Caco-2 (cell line): ENCODE results near the gene OR2T29. TPM values are rescaled to one million over a fixed set of nuclear protein-coding genes. Genes with fewer than 3 reads are reported as not detected.

Source experiments
- BruUV-seq: library from RNA; stranded (reverse); fragments of 400-500 nt; replicated peaks from 2 replicates; lab custom pipeline; 2021; lab: Mats Ljungman, UMichigan
- CTCF ChIA-PET: fragments of 300-600 bp; sonication (Branson Sonifier 250); formaldehyde crosslinking; loops from one replicate; lab custom pipeline; 2022; ENCODE audit warnings: antibody characterized with exemption; lab: Charles Lee
- POLR2A ChIA-PET: fragments of 300-600 bp; sonication (Branson Sonifier 250); formaldehyde crosslinking; loops from one replicate; lab custom pipeline; 2022; ENCODE audit warnings: antibody characterized with exemption; lab: Charles Lee
- DNase-seq, 2 experiments: peaks; one replicate each; pipeline versions ENCODE4 v3.0.0 to v3.0.0-alpha.2; 2020 to 2022
- H3K27me3 ChIP-seq: replicated peaks from 2 replicates; pipeline ENCODE4 v1.6.0; 2011; ENCODE audit warnings: low read length; ENCODE audit not compliant: control insufficient read depth, insufficient read depth
- H3K36me3 ChIP-seq: 2 replicates; pipeline ENCODE4 v1.5.1; 2011; ENCODE audit warnings: low read length; ENCODE audit not compliant: control insufficient read depth, insufficient read depth
- H3K4me1 ChIP-seq: fragments of 250-450 bp; sonication (Bioruptor Pico); 2 replicates; pipeline ENCODE4 v1.5.1; 2020; ENCODE audit warnings: mild to moderate bottlenecking
- H3K4me3 ChIP-seq: 2 replicates; pipeline ENCODE4 v1.5.1; 2011; ENCODE audit warnings: low read depth, mild to moderate bottlenecking, control low read depth, low read length
- H3K9me3 ChIP-seq: fragments of 250-450 bp; sonication (Bioruptor Pico); 2 replicates; pipeline ENCODE4 v1.5.1; 2020; ENCODE audit warnings: mild to moderate bottlenecking, moderate library complexity
- H3K27ac Mint-ChIP-seq: one replicate; pipeline ENCODE4 v1.8.0; 2022; ENCODE audit warnings: mixed read lengths; ENCODE audit not compliant: unreplicated experiment
- H3K27me3 Mint-ChIP-seq: one replicate; pipeline ENCODE4 v1.8.0; 2022; ENCODE audit warnings: mixed read lengths; ENCODE audit not compliant: insufficient read depth, unreplicated experiment
- H3K36me3 Mint-ChIP-seq: one replicate; pipeline ENCODE4 v1.8.0; 2022; ENCODE audit warnings: mild to moderate bottlenecking, mixed read lengths; ENCODE audit not compliant: insufficient read depth, unreplicated experiment
- H3K4me1 Mint-ChIP-seq: one replicate; pipeline ENCODE4 v1.8.0; 2022; ENCODE audit warnings: low read depth, mixed read lengths; ENCODE audit not compliant: unreplicated experiment
- H3K4me3 Mint-ChIP-seq: one replicate; pipeline ENCODE4 v1.8.0; 2022; ENCODE audit warnings: mild to moderate bottlenecking, moderate library complexity, mixed read lengths; ENCODE audit not compliant: unreplicated experiment
- H3K9me3 Mint-ChIP-seq: one replicate; pipeline ENCODE4 v1.8.0; 2022; ENCODE audit warnings: mixed read lengths; ENCODE audit not compliant: unreplicated experiment
- intact Hi-C: fragments of 100-400 bp; cut with micrococcal nuclease; formaldehyde crosslinking; loops from one replicate; pipeline ENCODE4 v1.10.0; 2022; ENCODE audit not compliant: unreplicated experiment
- total RNA-seq: library from RNA; stranded (reverse); gene quantifications from 2 replicates; pipeline ENCODE4 v1.2.3, GENCODE V29; 2022
- TF ChIP-seq, protein P1 (sequence below), 2 experiments: fragments of 200-600 bp in 1 of 2; IDR thresholded peaks; 1 replicate in 1 of 2; 2 replicates in 1 of 2; pipeline versions ENCODE4 v1.5.1 to v1.8.0; 2011 to 2022; ENCODE audit warnings: antibody characterized with exemption in 1 of 2, control low read depth in 1 of 2, inconsistent platforms in 1 of 2, low read depth in 1 of 2, low read length in 1 of 2, mild to moderate bottlenecking in 1 of 2, moderate library complexity in 1 of 2; ENCODE audit not compliant: insufficient read depth in 1 of 2, severe bottlenecking in 1 of 2, unreplicated experiment in 1 of 2

The OR2T29 gene
- total RNA-seq, 1 experiment from 2014 or later: not detected

DNA sequence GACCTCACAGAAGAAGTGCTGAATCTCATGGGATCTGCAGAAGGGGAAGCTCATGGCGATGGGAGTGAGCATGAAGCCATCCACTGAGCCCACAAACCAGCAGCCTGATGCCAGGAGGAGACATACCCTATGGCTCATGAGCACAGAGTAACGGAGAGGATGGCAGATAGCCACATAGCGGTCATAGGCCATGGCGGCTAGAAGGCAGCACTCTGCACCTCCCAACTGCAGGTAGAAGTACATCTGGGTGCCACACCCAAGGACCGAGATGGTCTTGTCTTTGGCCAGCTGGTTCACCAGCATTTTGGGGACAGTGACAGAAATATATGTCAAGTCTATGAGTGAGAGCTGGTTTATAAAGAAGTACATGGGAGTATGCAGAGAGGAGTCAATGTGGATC is 30.7 kb upstream of the OR2T29 start:
- Mint-ChIP-seq H3K27ac (no peak overlapping the region), H3K4me1 (no peaks in the 10 kb centered on the region), H3K4me3 (no peak overlapping the region), H3K36me3 (no peaks in the 10 kb centered on the region), H3K27me3 (no peaks in the 10 kb centered on the region), H3K9me3 (no peaks in the 10 kb centered on the region)
- ChIA-PET POLR2A (no interaction called here), CTCF (no interaction called here)
- Histone ChIP-seq H3K36me3 (no peaks in the 10 kb centered on the region), H3K4me3 (no peak overlapping the region), H3K27me3 (no peaks in the 10 kb centered on the region), H3K9me3 (no peaks in the 10 kb centered on the region), H3K4me1 (no peaks in the 10 kb centered on the region)
- no peak for DNase-seq
- BruUV-seq: no TSS peak
- TF ChIP-seq, protein P1, sequence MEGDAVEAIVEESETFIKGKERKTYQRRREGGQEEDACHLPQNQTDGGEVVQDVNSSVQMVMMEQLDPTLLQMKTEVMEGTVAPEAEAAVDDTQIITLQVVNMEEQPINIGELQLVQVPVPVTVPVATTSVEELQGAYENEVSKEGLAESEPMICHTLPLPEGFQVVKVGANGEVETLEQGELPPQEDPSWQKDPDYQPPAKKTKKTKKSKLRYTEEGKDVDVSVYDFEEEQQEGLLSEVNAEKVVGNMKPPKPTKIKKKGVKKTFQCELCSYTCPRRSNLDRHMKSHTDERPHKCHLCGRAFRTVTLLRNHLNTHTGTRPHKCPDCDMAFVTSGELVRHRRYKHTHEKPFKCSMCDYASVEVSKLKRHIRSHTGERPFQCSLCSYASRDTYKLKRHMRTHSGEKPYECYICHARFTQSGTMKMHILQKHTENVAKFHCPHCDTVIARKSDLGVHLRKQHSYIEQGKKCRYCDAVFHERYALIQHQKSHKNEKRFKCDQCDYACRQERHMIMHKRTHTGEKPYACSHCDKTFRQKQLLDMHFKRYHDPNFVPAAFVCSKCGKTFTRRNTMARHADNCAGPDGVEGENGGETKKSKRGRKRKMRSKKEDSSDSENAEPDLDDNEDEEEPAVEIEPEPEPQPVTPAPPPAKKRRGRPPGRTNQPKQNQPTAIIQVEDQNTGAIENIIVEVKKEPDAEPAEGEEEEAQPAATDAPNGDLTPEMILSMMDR (IDR thresholded peaks at IDR 0.05; ENCODE audit: insufficient read depth in 1 of 2, low read depth in 1 of 2, low read length in 1 of 2, severe bottlenecking in 1 of 2, unreplicated experiment in 1 of 2): no peak
- intact Hi-C loops: no loop called here

DNA sequence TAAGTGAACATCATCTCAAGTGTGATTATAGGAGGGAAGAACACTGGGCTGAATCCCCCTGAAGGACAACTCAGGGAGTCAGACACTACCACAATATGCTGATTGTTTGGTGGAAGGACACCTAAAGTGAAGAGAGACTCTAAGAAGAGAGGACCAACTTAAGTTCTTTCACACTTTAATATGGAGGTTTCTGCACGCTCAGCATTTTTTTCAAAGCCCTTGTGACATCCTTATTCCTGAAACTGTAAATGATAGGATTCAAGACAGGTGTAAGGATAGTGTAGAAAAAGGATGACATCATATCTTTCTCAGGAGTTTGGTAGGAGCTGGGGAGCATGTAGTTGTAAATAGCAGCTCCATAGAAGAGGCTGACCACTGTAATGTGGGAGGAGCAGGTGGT is 30.1 kb upstream of the OR2T29 start:
- Mint-ChIP-seq H3K27ac (no peak overlapping the region), H3K36me3 (no peaks in the 10 kb centered on the region), H3K4me1 (no peaks in the 10 kb centered on the region), H3K27me3 (no peaks in the 10 kb centered on the region), H3K9me3 (no peaks in the 10 kb centered on the region), H3K4me3 (no peak overlapping the region)
- Histone ChIP-seq H3K9me3 (no peaks in the 10 kb centered on the region), H3K4me3 (no peak overlapping the region), H3K36me3 (no peaks in the 10 kb centered on the region), H3K27me3 (no peaks in the 10 kb centered on the region), H3K4me1 (no peaks in the 10 kb centered on the region)
- CTCF ChIA-PET: no interaction called here
- POLR2A ChIA-PET: no interaction called here
- DNase-seq: no peak
- intact Hi-C loops: no loop called here
- BruUV-seq: no TSS peak
- TF ChIP-seq, protein P1 (IDR thresholded peaks at IDR 0.05; ENCODE audit: insufficient read depth in 1 of 2, low read depth in 1 of 2, low read length in 1 of 2, severe bottlenecking in 1 of 2, unreplicated experiment in 1 of 2): no peak

DNA sequence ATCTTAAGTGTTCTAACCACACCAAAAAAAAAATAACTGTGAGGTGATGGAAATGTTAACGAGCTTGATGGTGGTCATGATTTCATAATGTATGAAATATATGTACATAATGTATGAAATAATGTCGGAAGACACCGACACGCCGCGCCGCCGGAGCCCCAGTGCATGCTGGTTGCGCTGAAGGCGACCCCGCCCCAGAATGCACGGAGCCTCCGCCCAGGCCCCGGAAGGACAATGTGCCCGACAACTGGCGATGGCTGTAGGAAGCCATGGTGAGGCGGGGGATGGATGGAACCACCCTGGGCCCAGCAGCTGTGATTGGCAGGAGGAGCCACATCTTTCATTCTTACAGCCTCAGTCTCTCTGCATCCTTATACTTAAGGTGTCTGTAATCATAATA is 27.5 kb upstream of the OR2T29 start:
- TF ChIP-seq, protein P1 (IDR thresholded peaks at IDR 0.05; ENCODE audit: insufficient read depth in 1 of 2, low read depth in 1 of 2, low read length in 1 of 2, severe bottlenecking in 1 of 2, unreplicated experiment in 1 of 2): no peak

More for the DNA sequence above, 27.5 kb upstream of the OR2T29 start:
- H3K4me1 ChIP-seq: no peaks in the 10 kb centered on the region
- DNase-seq: no peak
- H3K36me3 Mint-ChIP-seq: no peaks in the 10 kb centered on the region
- POLR2A ChIA-PET: no interaction called here
- no peak overlapping the region for H3K4me3 Mint-ChIP-seq
- H3K4me3 ChIP-seq: no peak overlapping the region
- no peaks in the 10 kb centered on the region for H3K27me3 ChIP-seq
- H3K9me3 ChIP-seq: no peaks in the 10 kb centered on the region
- no peak overlapping the region for H3K27ac Mint-ChIP-seq
- intact Hi-C loops: no loop called here
- CTCF ChIA-PET: no interaction called here
- BruUV-seq: no TSS peak
- H3K36me3 ChIP-seq: no peaks in the 10 kb centered on the region
- H3K9me3 Mint-ChIP-seq: no peaks in the 10 kb centered on the region
- no peaks in the 10 kb centered on the region for H3K4me1 Mint-ChIP-seq
- H3K27me3 Mint-ChIP-seq: peaks cover 2% of the 10 kb centered on the region
